Thymus (tissue), 11 donors: ENCODE data around the gene GSTT2. TPM values are rescaled to one million over a fixed set of nuclear protein-coding genes. Genes with fewer than 3 reads are reported as not detected.
A peak's percentile ranks its signal among the peaks of the same experiment; 100 is the strongest.

Experiments
- DNase-seq, 9 donors: peaks; one replicate each; pipeline ENCODE4 v3.0.0-alpha.2; 2013; ENCODE audit warnings: low spot score in 9 of 9, low read depth in 6 of 9, missing footprints in 1 of 9
- H3K27ac ChIP-seq, 2 donors: one replicate each; pipeline ENCODE4 v1.5.1; 2013; ENCODE audit warnings: control low read depth in 1 of 2, low read depth in 1 of 2, low read length in 1 of 2, mild to moderate bottlenecking in 1 of 2, moderate library complexity in 1 of 2
- H3K27me3 ChIP-seq, 2 donors: one replicate each; pipeline ENCODE4 v1.5.1; 2013; ENCODE audit warnings: low read length in 1 of 2; ENCODE audit not compliant: control insufficient read depth in 2 of 2, insufficient read depth in 1 of 2
- H3K36me3 ChIP-seq, 2 donors: one replicate each; pipeline ENCODE4 v1.5.1; 2013; ENCODE audit warnings: low read length in 1 of 2, mild to moderate bottlenecking in 1 of 2, moderate library complexity in 1 of 2; ENCODE audit not compliant: control insufficient read depth in 2 of 2, insufficient read depth in 2 of 2
- H3K4me1 ChIP-seq, 2 donors: one replicate each; pipeline ENCODE4 v1.5.1; 2013; ENCODE audit warnings: low read length in 2 of 2; ENCODE audit not compliant: control insufficient read depth in 2 of 2, insufficient read depth in 2 of 2
- H3K4me3 ChIP-seq, 2 donors: one replicate each; pipeline ENCODE4 v1.5.1; 2013; ENCODE audit warnings: low read length in 2 of 2, control low read depth in 1 of 2, mild to moderate bottlenecking in 1 of 2
- H3K9me3 ChIP-seq, 2 donors: one replicate each; pipeline ENCODE4 v1.5.1; 2013; ENCODE audit warnings: low read length in 1 of 2, mild to moderate bottlenecking in 1 of 2; ENCODE audit not compliant: control insufficient read depth in 2 of 2, insufficient read depth in 1 of 2
- WGBS: extraction: QIAGEN DNeasy Blood & Tissue Kit; methylation state at CpG from one replicate; pipeline ENCODE4 v1.1.7; 2013; 5-methylcytosine and 5-hydroxymethylcytosine counted together
- polyA plus RNA-seq: library from polyadenylated mRNA; stranded (reverse); fragments of 200-250 nt; gene quantifications from one replicate; pipeline ENCODE4 v1.2.3, GENCODE V29; 2013
- total RNA-seq: library from RNA; stranded (reverse); fragments of 120-200 nt; gene quantifications from one replicate; pipeline ENCODE4 v1.2.4, GENCODE V29; 2013
- donor health status: healthy.

The GSTT2 gene
- total and polyA plus RNA-seq, 2 donors, result 3.3 TPM; not detected in 1

GRCh38 chr22:24011735-24012068, 31.8 kb downstream of the GSTT2 start:
- Histone ChIP-seq H3K4me1 (peaks cover 0 to 13% of the 10 kb centered on the region in 2 donors), H3K4me3 (peak overlapping the region; percentile 88 to 93), H3K9me3 (peaks cover 0 to 2% of the 10 kb centered on the region in 2 donors), H3K27me3 (no peaks in the 10 kb centered on the region), H3K36me3 (no peaks in the 10 kb centered on the region), H3K27ac (peak overlapping the region; percentile 40 to 78)
- DNase-seq, result peak in 1 of 9 donors; percentile 7
- WGBS, result 1% methylated on average over 10 of the region's 10 CpGs

GRCh38 chr22:24016156-24016555, 36.2 kb downstream of the GSTT2 start:
- DNase-seq, result no peak
- peaks cover 0 to 3% of the 10 kb centered on the region in 2 donors for H3K36me3 ChIP-seq
- H3K27ac ChIP-seq, result no peak overlapping the region
- H3K27me3 ChIP-seq, result no peaks in the 10 kb centered on the region
- H3K4me3 ChIP-seq, result no peak overlapping the region
- peaks cover 0 to 9% of the 10 kb centered on the region in 2 donors for H3K4me1 ChIP-seq
- H3K9me3 ChIP-seq, result peaks cover 0 to 2% of the 10 kb centered on the region in 2 donors
- 98% methylated on average over 1 of the region's 1 CpG for WGBS

- Histone ChIP-seq H3K27ac (no peak overlapping the region), H3K27me3 (no peaks in the 10 kb centered on the region), H3K36me3 (peaks cover 0 to 12% of the 10 kb centered on the region in 2 donors), H3K4me1 (no peaks in the 10 kb centered on the region), H3K9me3 (no peaks in the 10 kb centered on the region), H3K4me3 (no peak overlapping the region)
- no peak for DNase-seq
- WGBS, result 100% methylated on average over 3 of the region's 3 CpGs
These were observed 41.4 kb downstream of the GSTT2 start for GRCh38 chr22:24021304-24021703.

- H3K27me3 ChIP-seq, result no peaks in the 10 kb centered on the region
- DNase-seq, result no peak
- no peaks in the 10 kb centered on the region for H3K9me3 ChIP-seq
- H3K36me3 ChIP-seq, result peaks cover 0 to 10% of the 10 kb centered on the region in 2 donors
- H3K4me1 ChIP-seq, result no peaks in the 10 kb centered on the region
- H3K4me3 ChIP-seq, result no peak overlapping the region
- no peak overlapping the region for H3K27ac ChIP-seq
These were observed 43.4 kb downstream of the GSTT2 start for GRCh38 chr22:24023204-24023789.

- Histone ChIP-seq H3K27ac (no peak overlapping the region), H3K9me3 (no peaks in the 10 kb centered on the region), H3K4me1 (no peaks in the 10 kb centered on the region), H3K27me3 (no peaks in the 10 kb centered on the region), H3K36me3 (peaks cover 0 to 10% of the 10 kb centered on the region in 2 donors), H3K4me3 (no peak overlapping the region)
- no peak for DNase-seq
- 97% methylated on average over 3 of the region's 3 CpGs for whole genome bisulfite sequencing
These were observed 44.4 kb downstream of the GSTT2 start for GRCh38 chr22:24024354-24024753.

- Histone ChIP-seq H3K36me3 (peaks cover 0 to 10% of the 10 kb centered on the region in 2 donors), H3K27ac (no peak overlapping the region), H3K4me1 (no peaks in the 10 kb centered on the region), H3K4me3 (no peak overlapping the region), H3K27me3 (no peaks in the 10 kb centered on the region), H3K9me3 (no peaks in the 10 kb centered on the region)
- 89% methylated on average over 6 of the region's 6 CpGs for WGBS
- DNase-seq, result no peak
These were observed 45.5 kb downstream of the GSTT2 start for GRCh38 chr22:24025475-24025874.

GRCh38 chr22:24026056-24026455, 46.1 kb downstream of the GSTT2 start:
- Histone ChIP-seq H3K9me3 (no peaks in the 10 kb centered on the region), H3K4me1 (no peaks in the 10 kb centered on the region), H3K27ac (no peak overlapping the region), H3K36me3 (peaks cover 2 to 10% of the 10 kb centered on the region in 2 donors), H3K4me3 (no peak overlapping the region), H3K27me3 (no peaks in the 10 kb centered on the region)
- no peak for DNase-seq
- WGBS, result 97% methylated on average over 2 of the region's 2 CpGs

GRCh38 chr22:24026733-24027132, 46.8 kb downstream of the GSTT2 start:
- WGBS, result 96% methylated on average over 3 of the region's 3 CpGs
- DNase-seq, result no peak
- H3K36me3 ChIP-seq, result peaks cover 7 to 10% of the 10 kb centered on the region in 2 donors

GRCh38 chr22:24027389-24027975, 47.5 kb downstream of the GSTT2 start:
- H3K9me3 ChIP-seq, result no peaks in the 10 kb centered on the region
- peaks cover 7 to 10% of the 10 kb centered on the region in 2 donors for H3K36me3 ChIP-seq
- H3K4me1 ChIP-seq, result no peaks in the 10 kb centered on the region
- 97% methylated on average over 3 of the region's 3 CpGs for WGBS
- H3K27me3 ChIP-seq, result no peaks in the 10 kb centered on the region
- no peak overlapping the region for H3K4me3 ChIP-seq
- DNase-seq, result no peak
- no peak overlapping the region for H3K27ac ChIP-seq

More at GRCh38 chr22:24026733-24027132, 46.8 kb downstream of the GSTT2 start:
- no peaks in the 10 kb centered on the region for H3K4me1 ChIP-seq
- H3K27me3 ChIP-seq, result no peaks in the 10 kb centered on the region
- no peak overlapping the region for H3K27ac ChIP-seq
- H3K9me3 ChIP-seq, result no peaks in the 10 kb centered on the region
- H3K4me3 ChIP-seq, result no peak overlapping the region
